ENCODE results near the gene CDH23. TPM values are rescaled to one million over a fixed set of nuclear protein-coding genes. Genes with fewer than 3 reads are reported as not detected.

Gene CDH23
- total RNA-seq, 2 donors from 2014 or later = 28.5 to 58.7 TPM

DNA sequence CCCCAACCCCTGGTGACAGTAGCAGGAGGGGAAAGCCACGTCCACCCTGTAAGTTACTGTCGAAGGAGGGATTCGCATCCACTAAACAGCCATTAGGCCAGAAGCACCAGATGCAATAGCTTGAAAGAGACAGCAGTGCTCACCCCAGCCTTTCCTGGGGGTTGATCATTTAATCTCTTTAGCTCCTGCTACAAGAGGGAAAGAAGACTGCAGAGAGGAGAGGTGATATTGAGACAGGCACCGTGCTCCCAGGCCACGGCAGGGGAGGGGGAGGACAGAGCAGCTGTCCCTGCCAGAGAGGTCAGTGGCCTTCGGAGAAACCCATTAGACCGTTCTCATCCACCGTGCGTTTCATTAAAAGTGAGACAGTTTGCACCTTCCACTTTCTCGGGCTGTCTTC is 148.3 kb downstream of the CDH23 start:
- DNase-seq (no peak), ATAC-seq (no peak)
- intact Hi-C loops (cut with DNase I) = no loop called here
- WGBS, 2 donors = 63 to 79% methylated on average over 10 of the region's 10 CpGs
- Histone ChIP-seq H3K27me3 (no peaks in the 10 kb centered on the region), H3K4me1 (no peaks in the 10 kb centered on the region), H3K27ac (no peak overlapping the region), H3K36me3 (replicated peaks in 1 of 2; ENCODE audit: insufficient read depth in 1 of 2, low read depth in 2 of 2) (no peaks in the 10 kb centered on the region), H3K9me3 (no peaks in the 10 kb centered on the region), H3K4me3 (no peak overlapping the region)
- TF ChIP-seq POLR2A (IDR thresholded peaks at IDR 0.05) = no peak
- TF ChIP-seq, protein P1, sequence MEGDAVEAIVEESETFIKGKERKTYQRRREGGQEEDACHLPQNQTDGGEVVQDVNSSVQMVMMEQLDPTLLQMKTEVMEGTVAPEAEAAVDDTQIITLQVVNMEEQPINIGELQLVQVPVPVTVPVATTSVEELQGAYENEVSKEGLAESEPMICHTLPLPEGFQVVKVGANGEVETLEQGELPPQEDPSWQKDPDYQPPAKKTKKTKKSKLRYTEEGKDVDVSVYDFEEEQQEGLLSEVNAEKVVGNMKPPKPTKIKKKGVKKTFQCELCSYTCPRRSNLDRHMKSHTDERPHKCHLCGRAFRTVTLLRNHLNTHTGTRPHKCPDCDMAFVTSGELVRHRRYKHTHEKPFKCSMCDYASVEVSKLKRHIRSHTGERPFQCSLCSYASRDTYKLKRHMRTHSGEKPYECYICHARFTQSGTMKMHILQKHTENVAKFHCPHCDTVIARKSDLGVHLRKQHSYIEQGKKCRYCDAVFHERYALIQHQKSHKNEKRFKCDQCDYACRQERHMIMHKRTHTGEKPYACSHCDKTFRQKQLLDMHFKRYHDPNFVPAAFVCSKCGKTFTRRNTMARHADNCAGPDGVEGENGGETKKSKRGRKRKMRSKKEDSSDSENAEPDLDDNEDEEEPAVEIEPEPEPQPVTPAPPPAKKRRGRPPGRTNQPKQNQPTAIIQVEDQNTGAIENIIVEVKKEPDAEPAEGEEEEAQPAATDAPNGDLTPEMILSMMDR (IDR thresholded peaks at IDR 0.05) = no peak

DNA sequence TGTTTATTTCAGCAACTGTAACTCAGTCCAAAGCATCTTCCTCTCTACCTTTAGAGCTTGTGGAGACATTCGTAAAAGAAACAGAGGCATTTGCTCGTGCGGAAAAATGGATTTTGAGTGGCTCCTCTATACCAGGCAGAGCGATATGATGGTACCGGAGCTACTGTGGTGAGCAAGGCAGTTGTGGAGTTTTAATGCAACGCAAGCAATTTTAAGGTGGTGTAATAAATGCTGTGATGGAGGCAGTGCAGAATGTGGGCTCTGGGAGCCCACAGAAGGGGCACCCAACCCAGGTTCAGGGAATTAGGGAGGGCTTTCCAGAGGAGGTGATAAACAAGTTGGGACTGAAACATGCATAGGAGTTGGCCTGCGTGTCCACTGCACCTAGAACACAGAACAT is 149.5 kb downstream of the CDH23 start:
- no peaks in the 10 kb centered on the region for H3K27me3 ChIP-seq
- DNase-seq (no peak), ATAC-seq (no peak)
- intact Hi-C loops (cut with DNase I) = no loop called here
- H3K4me1 ChIP-seq = no peaks in the 10 kb centered on the region
- H3K4me3 ChIP-seq = no peak overlapping the region
- no peaks in the 10 kb centered on the region for H3K9me3 ChIP-seq
- TF ChIP-seq, protein P1 (IDR thresholded peaks at IDR 0.05) = no peak
- TF ChIP-seq POLR2A (IDR thresholded peaks at IDR 0.05) = no peak
- H3K36me3 ChIP-seq (replicated peaks in 1 of 2; ENCODE audit: insufficient read depth in 1 of 2, low read depth in 2 of 2) = no peaks in the 10 kb centered on the region
- 81 to 83% methylated on average over 7 of the region's 7 CpGs for WGBS, 2 donors
- H3K27ac ChIP-seq = no peak overlapping the region

DNA sequence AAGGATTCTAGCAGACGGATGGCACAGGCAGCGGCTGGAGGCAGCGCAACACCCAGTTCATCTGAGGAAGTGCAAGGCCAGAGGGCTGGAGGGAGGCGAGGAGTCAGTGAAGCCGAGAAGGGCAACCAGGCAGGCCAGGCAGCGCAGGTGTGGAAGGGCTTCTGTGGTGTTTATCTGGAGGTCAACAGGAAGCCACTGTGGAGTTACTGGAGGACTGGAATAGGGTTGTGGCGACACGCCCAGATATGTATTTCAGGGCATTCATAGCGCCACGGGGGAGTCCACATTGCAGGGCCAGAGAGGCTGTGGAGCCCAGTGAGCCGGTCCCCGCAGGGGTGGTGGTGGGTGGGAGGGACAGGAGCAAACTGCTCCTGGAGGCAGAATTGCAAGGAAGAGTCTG is 150.6 kb downstream of the CDH23 start:
- ATAC-seq (no peak), DNase-seq (no peak)
- intact Hi-C loops (cut with DNase I) = no loop called here
- Histone ChIP-seq H3K4me1 (no peaks in the 10 kb centered on the region), H3K27me3 (no peaks in the 10 kb centered on the region), H3K9me3 (no peaks in the 10 kb centered on the region), H3K36me3 (replicated peaks in 1 of 2; ENCODE audit: insufficient read depth in 1 of 2, low read depth in 2 of 2) (no peaks in the 10 kb centered on the region), H3K4me3 (no peak overlapping the region), H3K27ac (no peak overlapping the region)
- 80 to 92% methylated on average over 12 of the region's 12 CpGs for WGBS, 2 donors
- TF ChIP-seq, protein P1 (IDR thresholded peaks at IDR 0.05) = no peak
- no peak for TF ChIP-seq POLR2A (IDR thresholded peaks at IDR 0.05)

DNA sequence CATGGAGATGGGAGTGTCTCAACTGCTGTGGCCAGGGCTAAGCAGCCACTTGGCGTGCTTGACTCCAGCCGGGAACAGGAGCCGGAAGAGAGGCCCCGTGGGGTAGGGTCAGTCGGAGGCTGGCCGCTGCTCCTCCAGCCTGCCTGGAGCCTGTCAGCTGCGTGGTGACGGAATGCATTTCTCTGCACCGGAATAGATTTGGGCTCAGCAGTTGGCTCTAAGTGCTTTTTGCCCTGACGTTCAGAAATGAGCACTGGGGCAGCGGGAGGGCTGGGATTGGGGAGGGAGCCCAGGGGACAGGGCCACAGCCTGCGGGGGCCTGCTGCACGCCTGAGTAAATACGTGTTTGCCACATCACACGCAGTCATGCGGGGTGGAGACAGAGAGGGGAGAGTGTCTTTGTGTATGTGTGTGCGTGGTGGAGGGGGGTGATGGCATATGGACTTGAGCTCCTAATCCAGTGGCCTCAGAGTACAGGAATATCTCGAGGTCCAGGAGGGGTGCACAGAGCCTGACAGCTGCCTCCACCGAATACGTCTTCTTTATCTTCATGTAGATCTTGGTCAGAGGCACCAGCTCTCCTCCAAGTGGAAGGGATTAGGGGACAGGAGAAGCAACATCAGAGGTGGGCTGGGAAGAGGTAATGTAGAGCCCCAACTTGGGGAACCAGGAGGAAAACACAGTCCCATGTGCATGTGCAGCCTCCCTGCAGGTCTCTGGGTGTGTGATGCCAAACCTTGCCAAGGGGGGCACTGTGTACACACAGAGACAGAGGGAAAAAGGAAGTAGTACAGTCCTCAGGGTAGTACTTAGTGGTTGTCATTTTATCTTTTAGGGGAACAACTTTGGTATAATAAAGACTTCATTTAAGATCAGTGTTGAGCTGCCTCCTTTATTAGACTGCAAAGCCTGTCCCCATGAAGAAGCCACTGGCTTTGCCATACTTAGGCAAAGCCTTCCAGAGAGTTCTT is 151.4 kb downstream of the CDH23 start:
- peak; percentile 54 for ATAC-seq
- H3K27ac ChIP-seq = no peak overlapping the region
- intact Hi-C loops (cut with DNase I) = no loop called here
- DNase-seq = peak in 2 of 4 donors; percentile 14 to 19
- TF ChIP-seq, protein P1 (IDR thresholded peaks at IDR 0.05) = no peak
- TF ChIP-seq POLR2A (IDR thresholded peaks at IDR 0.05) = no peak
- no peaks in the 10 kb centered on the region for H3K36me3 ChIP-seq (replicated peaks in 1 of 2; ENCODE audit: insufficient read depth in 1 of 2, low read depth in 2 of 2)
- H3K27me3 ChIP-seq = no peaks in the 10 kb centered on the region
- no peaks in the 10 kb centered on the region for H3K9me3 ChIP-seq
- H3K4me3 ChIP-seq = no peak overlapping the region
- H3K4me1 ChIP-seq = no peaks in the 10 kb centered on the region
- WGBS, 2 donors = 71% methylated on average over 16 to 20 of the region's 20 CpGs
